Mammary microvascular endothelial cell (primary cell): ENCODE data around the gene RHNO1. TPM values are rescaled to one million over a fixed set of nuclear protein-coding genes. Genes with fewer than 3 reads are reported as not detected.

Experiments used
- total RNA-seq: library from RNA; depleted of rRNA; stranded (reverse); fragments of >200 nt; gene quantifications from 2 replicates; pipeline ENCODE4 v1.2.3, GENCODE V29; 2015

Gene RHNO1
- total RNA-seq, result 48.8 and 50.5 TPM in 2 replicates

DNA sequence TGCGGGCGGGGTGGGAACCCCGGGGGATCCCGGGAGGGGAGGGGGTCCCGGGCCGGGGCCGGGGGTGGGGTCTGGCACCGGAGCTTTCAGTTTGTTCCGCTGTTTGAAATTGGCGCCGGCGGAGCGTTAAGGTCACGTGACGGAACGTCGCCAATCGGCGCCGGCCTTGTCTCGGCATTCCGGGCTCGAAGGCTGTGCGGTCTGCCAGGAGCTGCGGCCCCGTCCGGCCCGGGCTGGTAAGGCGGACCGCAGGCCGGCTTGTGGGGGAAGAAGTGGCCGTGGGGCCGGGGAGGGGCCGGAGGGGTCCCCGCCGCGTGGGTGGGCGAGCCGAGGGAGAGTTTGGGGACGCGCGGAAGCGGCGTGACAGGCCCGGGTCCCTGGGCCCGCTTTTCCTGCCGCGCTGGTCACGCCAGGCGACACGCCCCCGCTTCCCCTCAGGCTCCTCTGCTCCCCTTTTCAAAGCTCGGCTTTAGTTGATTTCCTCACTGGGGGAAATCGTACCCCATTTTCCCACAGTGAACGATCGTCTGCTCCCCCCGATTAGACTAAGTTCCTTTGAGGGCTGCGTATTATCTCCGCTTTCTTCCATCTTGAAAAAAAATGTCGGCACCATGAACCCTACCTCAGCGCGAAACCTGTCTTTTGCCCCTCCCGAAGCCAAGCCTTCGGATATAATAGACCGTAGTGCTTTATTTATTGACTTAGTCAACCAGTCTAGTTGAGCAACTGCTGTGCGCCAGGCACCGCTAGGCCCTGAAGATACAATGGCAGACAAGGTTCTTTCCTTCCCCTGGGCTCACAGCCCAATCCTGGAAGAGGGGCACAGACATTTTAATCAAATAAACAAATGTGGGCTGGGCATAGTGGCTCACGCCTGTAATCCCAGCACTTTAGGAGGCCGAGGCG is at the start of gene RHNO1, which contains the start of gene FOXM1:
RHNO1 (plus strand) TSS at position 177 of the 906 bp plus-strand sequence. CDS start 8,144 bp downstream, outside the sequence.
FOXM1 (minus strand) TSS at position 128 of the 906 bp plus-strand sequence. CDS start 2,696 bp downstream, outside the sequence.

GRCh38 chr12:2834581-2835491 is 42.2 kb upstream of the RHNO1 start, which contains the start of gene NRIP2:
NRIP2 (minus strand) TSS chr12:2835035; CDS start chr12:2834983, 52 bp downstream.

DNA sequence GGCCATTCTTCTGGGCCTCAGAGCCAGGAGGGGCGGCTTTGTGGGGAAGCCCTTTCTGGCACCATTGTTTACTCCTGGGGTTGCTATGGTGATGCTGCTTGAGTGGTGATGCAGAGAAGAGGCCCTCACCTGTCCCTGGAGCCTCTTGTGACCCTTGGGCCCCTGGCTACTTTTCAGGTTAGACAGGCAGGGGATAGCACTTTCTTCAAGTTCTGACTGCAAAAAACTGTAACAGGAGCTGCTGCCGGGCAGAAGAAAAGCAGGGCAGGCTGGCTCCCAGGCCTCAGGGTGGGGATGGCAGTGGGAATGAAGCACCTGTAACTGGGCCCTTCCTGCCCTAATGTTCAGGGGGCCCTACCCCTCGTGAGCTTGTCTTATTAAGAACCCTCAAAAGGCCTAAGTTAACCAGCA is 20.0 kb upstream of the RHNO1 start, which contains the start of gene TEX52:
TEX52 (minus strand) TSS at position 19 of the 411 bp plus-strand sequence; CDS start at position 6, 13 bp downstream.

GRCh38 chr12:2890388-2891239 is 13.6 kb downstream of the RHNO1 start, which contains the start of gene TULP3:
TULP3 (plus strand) TSS chr12:2890891; CDS start chr12:2890948, 57 bp downstream.

Other genes with a start within 250 kb of the RHNO1 start
- 37.2 and 42.8 TPM in 2 replicates for gene FKBP4, start 82.3 kb upstream of the RHNO1 start, total RNA-seq
- 17.6 and 21.1 TPM in 2 replicates for gene ITFG2, start 64.6 kb upstream of the RHNO1 start, total RNA-seq
- gene NRIP2, start 42.2 kb upstream of the RHNO1 start, total RNA-seq, result not detected in 2 replicates
- gene TEX52, start 20.2 kb upstream of the RHNO1 start, total RNA-seq, result not detected in 2 replicates
- gene FOXM1, start within 50 bp of the RHNO1 start, total RNA-seq, result 65.2 and 67.2 TPM in 2 replicates
- gene TULP3, start 13.7 kb downstream of the RHNO1 start, total RNA-seq, result 20.1 and 22.4 TPM in 2 replicates
- gene TEAD4, start 82.2 kb downstream of the RHNO1 start, total RNA-seq, result 78.2 and 82.3 TPM in 2 replicates
- gene TSPAN9, start 200.2 kb downstream of the RHNO1 start, total RNA-seq, result 30.2 and 35.8 TPM in 2 replicates